ENCODE data around the gene MYO1C.

The MYO1C gene

GRCh38 chr17:1484676-1485422, 7.6 kb downstream of the MYO1C start:
- no peak for DNase-seq (ENCODE audit: low read depth in 2 of 2)

DNA sequence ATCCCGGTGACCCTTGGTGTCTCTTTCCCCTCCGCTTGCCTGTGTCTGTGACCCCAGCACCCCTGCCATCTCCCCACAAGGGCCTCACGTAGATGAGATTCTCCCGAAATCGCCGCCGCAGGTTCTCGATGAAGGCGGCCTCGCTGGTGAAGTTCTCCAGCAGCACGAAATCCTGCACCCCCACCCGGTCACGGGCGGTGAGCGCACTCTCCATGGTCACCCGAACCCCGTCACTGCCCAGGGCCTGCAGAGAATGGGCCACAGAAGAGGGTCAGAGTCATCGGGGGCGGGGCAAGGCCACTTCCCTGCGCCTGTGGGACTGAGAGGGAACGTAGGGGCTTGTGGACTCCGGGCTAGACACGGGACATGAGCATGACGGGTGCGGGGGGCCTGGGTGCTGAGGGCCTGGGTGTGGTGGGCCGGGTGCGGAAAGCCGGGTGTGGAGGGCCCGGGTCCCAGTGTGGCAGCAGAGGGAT, 8.4 kb downstream of the MYO1C start:
- no peak for DNase-seq (ENCODE audit: low read depth in 2 of 2)

GRCh38 chr17:1482680-1483079, 9.8 kb downstream of the MYO1C start:
- no peak for DNase-seq (ENCODE audit: low read depth in 2 of 2)

GRCh38 chr17:1481736-1482135, 10.8 kb downstream of the MYO1C start:
- no peak for DNase-seq (ENCODE audit: low read depth in 2 of 2)

DNA sequence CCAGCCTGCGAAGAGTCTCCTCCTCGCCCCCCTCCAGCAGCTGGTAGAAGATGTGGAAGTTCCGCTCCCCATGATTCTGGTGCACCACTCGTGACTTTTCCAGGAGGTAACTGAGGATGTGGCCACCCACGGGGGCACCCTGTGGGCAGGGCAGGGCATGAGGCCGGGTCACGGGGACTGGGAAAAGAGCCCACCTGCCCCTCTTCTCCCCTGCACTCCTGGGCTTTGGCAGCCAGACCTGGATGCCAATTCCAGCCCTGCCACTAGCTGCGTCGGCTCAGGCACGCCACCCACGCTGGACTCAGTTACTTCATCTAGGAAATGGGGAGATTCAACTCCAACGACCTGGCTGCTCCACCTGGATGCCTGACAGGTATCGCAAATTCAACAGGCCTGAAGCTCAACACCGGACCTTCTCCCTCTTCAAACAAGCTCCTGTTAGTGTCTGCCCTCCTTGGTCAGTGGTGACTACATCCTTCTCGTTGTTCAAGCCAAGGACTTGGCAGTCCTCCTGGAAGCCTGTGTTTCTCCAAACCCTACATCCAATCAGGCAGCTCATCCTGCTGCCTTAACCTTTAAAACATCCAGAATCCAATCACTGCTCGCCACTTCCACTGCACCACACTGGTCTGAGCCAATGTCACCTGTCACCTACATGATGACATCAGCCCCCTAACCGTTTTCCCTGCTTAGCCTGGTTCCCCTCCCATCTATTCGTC, 11.6 kb downstream of the MYO1C start:
- no peak for DNase-seq (ENCODE audit: low read depth in 2 of 2)

DNA sequence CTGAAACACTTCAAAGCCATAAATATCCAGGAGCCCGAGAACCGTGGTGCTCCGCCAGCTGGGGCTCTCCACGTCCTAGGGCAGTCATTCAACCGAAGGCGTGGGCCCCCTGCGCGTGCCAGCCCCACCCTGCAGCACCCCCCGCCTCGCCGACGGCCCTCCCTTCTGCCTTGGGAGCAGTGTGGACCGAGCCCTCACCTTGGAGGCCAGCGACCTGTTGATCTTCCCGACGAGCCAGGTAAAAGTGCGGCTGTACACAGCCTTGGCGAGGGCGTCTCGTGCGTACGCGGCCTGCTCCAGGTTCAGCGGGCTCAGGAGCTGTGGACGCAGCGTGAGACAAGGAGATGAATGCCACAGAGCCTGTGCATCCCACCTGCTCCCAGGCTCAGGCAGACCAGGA, 14.1 kb downstream of the MYO1C start:
- no peak for DNase-seq (ENCODE audit: low read depth in 2 of 2)

DNA sequence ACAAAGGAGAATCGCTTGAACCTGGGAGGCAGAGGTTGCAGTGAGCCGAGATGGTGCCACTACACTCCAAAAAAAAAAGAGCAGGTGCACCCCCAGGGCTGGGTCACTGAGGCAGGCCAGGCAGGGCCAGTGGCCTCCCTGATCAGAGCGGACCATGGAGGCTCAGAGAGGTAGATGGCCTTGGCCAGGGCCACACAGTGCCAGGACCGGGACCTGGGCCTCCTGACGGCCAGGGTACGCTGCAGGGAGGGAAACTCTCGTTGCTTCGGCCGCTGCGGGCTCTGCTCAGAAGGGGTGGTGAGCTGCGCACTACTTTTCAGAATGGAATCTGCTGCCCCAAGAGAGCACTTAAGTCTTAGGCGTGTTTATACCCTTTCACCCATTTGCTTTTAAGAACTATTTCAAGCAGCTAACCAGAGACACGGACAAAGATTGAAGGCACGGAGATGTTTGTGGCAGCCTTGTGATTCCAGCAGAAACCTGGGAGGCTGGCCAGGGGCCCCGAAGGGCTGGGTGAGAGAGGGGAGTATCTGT, 17.1 kb downstream of the MYO1C start:
- DNase-seq (ENCODE audit: low read depth in 2 of 2), result no peak

DNA sequence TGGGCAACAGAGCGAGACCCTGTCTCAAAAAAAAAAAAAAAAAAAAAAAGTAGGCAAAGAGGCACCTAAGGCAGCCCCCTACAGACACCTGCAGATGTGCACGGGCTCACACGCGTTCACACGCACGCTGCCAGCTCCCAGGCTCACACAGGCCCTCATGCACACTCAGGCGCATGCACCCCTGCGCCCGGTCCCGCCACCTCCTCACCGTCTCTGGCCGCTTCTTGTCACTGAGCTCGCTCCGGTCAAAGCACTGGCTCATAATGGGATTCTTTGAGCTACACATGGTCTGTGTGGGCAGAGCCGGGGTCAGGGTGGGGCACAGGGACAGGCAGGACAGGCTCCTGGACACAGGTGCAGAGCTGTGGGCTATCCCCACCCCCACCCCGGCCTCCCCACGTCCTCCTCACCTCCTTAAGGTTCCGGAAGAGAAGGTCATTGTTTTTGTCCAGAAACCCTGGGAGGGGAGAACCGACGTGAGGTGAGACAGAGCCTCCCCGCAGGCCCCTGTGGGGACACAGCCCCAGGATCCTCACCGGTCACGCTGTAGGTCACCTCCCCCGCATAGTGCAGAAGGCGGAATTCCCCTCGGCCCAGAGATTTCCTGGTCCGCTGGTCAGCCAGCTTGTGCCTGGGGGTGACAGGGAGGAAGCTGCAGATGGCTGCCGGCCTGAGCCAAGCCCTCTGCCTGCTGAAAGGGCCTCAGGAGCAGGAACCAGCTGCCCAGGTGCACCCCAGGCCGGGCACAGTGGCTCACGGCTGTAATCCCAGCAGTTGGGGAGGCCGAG, 17.9 kb downstream of the MYO1C start:
- no peak for DNase-seq (ENCODE audit: low read depth in 2 of 2)

- DNase-seq (ENCODE audit: low read depth in 2 of 2), result no peak
These were observed 18.6 kb downstream of the MYO1C start for GRCh38 chr17:1473841-1474240.

- DNase-seq (ENCODE audit: low read depth in 2 of 2), result no peak
These were observed 19.3 kb downstream of the MYO1C start for GRCh38 chr17:1473170-1473569.

- DNase-seq (ENCODE audit: low read depth in 2 of 2), result no peak
These were observed 20.3 kb downstream of the MYO1C start for GRCh38 chr17:1471911-1472821.

DNA sequence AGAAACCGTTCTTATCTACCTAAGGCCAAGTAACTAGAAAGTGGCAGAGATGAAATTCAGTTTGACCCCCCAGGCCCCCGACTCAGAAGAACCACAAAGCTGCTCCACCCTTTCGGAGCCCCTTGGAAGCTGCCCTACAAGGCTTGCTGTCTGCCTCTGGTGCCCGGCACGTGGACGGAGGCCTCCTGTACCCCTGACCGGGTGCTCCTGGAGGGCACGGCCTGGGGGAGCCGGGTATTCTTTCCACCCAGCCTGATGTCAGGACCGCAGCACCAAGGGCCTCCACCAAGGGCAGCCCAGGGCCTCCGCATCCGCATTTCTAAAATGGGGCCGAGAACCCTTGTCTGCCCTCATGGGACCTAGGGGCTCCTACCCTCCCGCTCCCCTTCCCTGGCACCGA, 21.0 kb downstream of the MYO1C start:
- no peak for DNase-seq (ENCODE audit: low read depth in 2 of 2)

- DNase-seq (ENCODE audit: low read depth in 2 of 2), result no peak
These were observed 21.6 kb downstream of the MYO1C start for GRCh38 chr17:1470755-1471462.

GRCh38 chr17:1470071-1470754, 22.3 kb downstream of the MYO1C start:
- no peak for DNase-seq (ENCODE audit: low read depth in 2 of 2)

GRCh38 chr17:1469231-1469852, 23.1 kb downstream of the MYO1C start:
- no peak for DNase-seq (ENCODE audit: low read depth in 2 of 2)

- no peak for DNase-seq (ENCODE audit: low read depth in 2 of 2)
These were observed 24.5 kb downstream of the MYO1C start for GRCh38 chr17:1467898-1468492.

DNA sequence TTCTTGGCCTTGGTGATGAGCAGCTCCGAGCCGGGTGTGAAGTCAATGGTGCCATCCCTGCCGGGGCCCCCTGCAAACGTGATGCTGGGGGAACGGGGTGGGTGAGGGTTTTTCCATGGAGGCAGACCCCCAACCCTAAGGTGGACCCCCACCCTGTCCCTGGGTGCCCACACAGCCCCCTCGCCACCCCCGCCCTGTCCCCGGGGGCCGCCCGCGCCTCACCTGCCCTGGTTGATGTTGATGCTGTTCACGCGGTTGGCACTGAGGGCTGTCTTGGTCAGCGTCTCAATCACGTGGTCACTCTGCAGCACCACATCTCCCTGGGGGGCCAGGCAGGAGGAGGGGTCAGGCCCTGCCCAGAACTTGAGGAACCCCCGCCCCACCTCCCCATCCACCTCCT, 25.2 kb downstream of the MYO1C start:
- no peak for DNase-seq (ENCODE audit: low read depth in 2 of 2)

DNA sequence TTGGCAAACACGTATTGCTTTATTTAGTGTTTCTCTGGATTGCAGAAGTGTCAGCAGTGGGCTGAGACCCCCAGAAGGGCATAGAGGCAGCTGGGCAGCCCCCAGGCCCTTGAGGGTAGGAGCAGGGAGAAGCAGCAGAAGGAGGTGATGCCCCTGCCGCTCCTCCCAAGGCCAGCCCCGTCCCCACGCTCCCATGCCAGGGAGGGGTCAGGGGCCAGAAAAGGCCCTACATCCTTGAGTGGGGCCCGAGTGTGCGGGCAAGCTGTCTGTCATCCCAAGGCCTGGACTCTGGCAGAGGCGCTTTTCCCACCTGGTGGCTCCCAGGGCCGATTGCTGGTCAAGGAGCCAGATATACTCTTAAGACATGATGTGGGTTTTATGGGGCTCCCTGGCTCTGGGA, 28.3 kb downstream of the MYO1C start:
- DNase-seq (ENCODE audit: low read depth in 2 of 2), result no peak
